GM21786 (cell line): Measurements from ENCODE around the gene EGFR.

Source experiments
- ATAC-seq: cut with Tn5 transposase; IDR thresholded peaks from one replicate; pipeline ENCODE4 v1.9.1; 2021; ENCODE audit not compliant: unreplicated experiment

The EGFR gene

GRCh38 chr7:55006499-55006898 is 12.3 kb upstream of the EGFR start:
- no peak for ATAC-seq

DNA sequence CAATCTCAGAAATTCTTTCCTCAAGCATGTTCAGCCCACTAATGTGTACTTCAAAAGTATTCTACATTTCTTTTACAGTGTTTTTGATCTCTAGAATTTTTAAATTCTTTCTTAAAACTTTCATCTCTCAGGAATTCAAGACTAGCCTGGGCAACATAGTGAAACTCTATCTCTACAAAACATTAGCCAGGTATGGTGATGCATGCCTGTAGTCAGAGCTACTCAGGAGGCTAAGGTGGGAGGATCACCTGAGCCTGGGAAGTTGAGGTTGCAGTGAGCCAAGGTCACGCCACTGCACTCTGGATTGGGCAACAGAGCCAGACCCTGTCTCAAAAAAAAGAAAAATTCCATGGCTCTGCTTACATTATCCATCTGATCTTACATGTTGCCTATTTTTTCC is 5.0 kb upstream of the EGFR start:
- no peak for ATAC-seq

DNA sequence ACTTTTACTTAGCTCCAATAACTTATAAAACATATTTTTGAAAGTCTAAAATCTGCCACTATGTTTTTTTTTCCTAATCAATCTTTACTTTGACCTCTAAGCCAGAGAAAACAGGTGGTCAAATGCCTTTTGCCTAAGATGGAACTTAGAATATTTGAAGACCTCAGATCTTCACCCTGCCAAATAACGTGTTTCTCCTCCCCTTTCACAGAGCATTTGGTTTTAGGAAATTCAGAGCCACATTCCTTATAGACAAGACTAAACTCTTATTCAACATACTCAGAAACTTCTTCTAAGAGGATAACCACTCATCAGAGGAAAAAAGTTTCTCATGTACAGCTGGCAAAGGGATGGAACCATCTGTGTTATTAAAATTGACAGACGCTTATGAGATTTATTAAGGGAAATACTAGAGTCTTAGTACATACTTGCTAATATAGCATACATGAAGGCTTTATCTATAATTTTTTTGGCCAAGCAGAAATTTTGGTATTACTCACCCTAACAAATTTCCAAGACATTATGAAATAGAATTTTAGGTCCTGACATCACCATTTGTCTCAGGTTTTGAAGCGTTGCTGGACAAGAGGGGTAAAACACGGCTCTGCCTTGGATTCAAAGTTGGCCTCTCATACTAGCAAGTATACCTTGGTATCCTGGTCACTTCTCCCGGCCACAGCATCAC is 2.6 kb upstream of the EGFR start:
- ATAC-seq, result no peak

- no peak for ATAC-seq
These were observed 2.1 kb upstream of the EGFR start for GRCh38 chr7:55016746-55017090.

GRCh38 chr7:55017841-55018240 is 976 bp upstream of the EGFR start:
- no peak for ATAC-seq

DNA sequence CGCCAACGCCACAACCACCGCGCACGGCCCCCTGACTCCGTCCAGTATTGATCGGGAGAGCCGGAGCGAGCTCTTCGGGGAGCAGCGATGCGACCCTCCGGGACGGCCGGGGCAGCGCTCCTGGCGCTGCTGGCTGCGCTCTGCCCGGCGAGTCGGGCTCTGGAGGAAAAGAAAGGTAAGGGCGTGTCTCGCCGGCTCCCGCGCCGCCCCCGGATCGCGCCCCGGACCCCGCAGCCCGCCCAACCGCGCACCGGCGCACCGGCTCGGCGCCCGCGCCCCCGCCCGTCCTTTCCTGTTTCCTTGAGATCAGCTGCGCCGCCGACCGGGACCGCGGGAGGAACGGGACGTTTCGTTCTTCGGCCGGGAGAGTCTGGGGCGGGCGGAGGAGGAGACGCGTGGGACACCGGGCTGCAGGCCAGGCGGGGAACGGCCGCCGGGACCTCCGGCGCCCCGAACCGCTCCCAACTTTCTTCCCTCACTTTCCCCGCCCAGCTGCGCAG is 424 bp downstream of the EGFR start:
- no peak for ATAC-seq

- no peak for ATAC-seq
These were observed 1.1 kb downstream of the EGFR start for GRCh38 chr7:55019691-55020465.

GRCh38 chr7:55020466-55020871 is 1.7 kb downstream of the EGFR start:
- ATAC-seq, result no peak

DNA sequence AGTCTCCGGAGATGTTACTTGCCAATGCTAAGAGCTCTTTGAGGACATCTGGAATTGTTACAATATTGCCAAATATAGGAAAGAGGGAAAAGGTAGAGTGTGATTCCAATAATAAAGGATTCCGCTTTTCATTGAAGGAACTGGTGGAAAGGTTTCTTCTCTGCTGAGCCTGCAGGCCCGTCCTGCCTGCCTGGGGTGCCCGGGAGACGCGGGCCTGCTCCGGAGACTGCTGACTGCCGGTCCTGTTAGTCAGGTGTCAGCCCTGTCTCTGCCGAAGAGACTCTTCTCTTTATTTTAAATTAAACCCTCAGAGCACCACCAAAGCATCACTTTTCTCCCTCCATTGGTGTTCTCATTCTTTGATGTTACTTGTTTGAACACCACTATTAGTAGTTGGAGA is 2.2 kb downstream of the EGFR start:
- ATAC-seq, result no peak

DNA sequence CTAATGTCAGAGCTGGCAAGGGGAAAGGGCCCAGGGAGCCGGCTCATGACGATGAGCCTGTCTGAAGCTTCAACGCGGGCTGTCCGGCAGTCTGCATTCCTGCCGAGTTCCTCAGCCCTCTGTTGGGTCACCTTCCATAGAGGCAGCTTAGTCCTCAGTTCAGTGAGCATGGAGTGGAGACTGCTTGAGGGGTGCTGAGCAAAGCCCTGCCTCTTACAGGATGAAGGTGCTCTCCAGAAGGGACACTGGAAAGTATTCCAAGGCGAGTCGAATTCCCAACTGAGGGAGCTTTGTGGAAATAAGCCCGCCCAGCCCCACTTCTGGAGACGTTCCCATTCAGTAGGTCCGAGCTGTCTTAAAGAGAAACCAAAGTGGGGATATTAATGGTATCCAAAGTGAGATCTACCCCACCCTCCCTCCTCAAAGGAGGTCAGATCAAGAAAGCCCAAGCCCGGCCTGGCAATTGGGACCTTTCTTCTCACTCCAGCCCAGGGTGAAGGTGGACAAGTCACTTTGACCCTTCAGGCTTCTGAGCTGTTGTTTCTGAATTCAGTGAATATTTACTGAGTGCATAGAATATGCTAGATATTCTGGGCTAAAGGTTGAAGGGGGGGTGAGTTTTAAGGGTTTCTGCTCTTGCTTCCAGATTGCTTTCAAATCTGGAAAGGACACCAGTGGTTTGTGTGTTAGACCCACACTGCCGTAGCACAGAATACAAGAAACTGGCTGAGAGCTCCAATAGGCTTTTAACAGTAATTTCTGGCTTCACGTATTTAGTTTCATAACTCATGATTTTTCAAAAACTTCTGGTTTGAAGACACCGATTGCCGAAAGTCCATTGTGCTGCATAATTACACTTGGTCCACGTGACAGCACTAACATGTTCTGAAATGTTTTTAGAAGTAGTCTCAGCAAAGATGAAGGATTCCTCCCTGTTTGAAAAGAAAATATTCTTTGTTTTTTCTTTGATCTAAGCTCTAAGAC is 3.5 kb downstream of the EGFR start:
- no peak for ATAC-seq

GRCh38 chr7:55023841-55024505 is 5.2 kb downstream of the EGFR start:
- ATAC-seq, result no peak

- no peak for ATAC-seq
These were observed 6.0 kb downstream of the EGFR start for GRCh38 chr7:55024776-55025175.

- ATAC-seq, result no peak
These were observed 7.4 kb downstream of the EGFR start for GRCh38 chr7:55026086-55026790.

DNA sequence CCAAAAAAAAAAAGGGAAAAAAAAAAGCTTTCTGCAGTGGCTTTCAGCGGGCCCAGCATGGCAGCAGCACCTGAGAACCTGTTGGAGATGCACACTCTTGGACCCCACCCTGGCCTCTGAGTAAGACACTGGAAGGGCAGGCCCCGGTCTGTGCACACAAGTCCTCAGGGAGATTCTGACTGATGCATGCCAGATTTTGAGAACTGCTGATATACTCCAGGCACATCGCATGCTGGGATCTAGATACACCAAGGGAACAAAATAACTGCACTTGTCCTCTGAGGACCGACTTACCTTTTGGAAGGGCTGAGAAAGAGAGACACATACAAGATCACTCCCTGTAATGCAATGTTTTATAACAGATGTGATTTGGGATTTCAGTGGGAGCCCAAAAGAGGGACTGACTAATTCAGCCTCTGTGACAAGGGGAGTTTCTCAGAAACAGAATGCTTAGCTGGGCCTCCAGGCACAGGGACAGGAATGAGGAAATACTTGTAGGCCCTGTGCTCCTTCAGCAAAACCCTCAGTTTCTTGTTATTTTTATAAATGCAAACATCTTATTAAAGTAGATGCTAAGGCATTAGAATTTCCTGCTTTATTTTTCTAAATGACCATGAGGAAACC is 8.2 kb downstream of the EGFR start:
- ATAC-seq, result no peak

- no peak for ATAC-seq
These were observed 9.2 kb downstream of the EGFR start for GRCh38 chr7:55028011-55028410.

- ATAC-seq, result no peak
These were observed 11.5 kb downstream of the EGFR start for GRCh38 chr7:55030314-55030713.

- ATAC-seq, result no peak
These were observed 12.3 kb downstream of the EGFR start for GRCh38 chr7:55031075-55031474.

GRCh38 chr7:55032069-55032699 is 13.4 kb downstream of the EGFR start:
- no peak for ATAC-seq

DNA sequence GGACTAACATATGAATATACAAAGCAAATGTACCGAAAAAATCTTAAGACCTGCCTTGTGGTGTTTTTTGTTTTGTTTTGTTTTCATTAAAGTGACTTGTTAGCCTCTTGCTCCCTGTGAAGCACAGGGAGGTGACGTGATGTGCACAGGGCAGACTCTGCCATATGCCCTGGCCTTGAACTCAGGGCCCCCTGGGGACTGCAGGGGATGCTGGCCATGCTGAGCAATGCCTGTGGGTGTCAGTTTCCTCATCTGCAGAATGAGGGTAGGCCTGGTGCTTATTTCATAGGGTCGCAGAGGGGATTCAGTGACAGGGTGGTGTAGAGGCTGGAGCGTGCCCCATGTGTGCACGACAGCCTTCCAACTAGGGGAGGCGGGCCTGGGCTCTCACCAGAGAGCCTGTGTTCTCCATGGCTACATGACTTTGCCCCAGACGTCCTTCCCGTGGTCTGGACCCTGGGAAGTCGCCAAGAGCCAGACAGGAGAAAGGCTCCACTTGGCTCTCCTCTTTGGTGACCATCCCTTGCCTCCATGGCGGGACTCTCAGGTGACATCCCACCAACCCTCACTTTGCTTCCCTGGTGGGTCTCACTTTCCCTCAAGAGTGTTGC is 14.5 kb downstream of the EGFR start:
- no peak for ATAC-seq
